CD4-positive, alpha-beta T cell (primary cell): ENCODE measurements around the gene RUVBL2. TPM values are rescaled to one million over a fixed set of nuclear protein-coding genes. Genes with fewer than 3 reads are reported as not detected.
"Not testable (repeated sequence)": the region's sequence is repeated elsewhere in the genome, so short reads cannot be mapped to it uniquely, and the experiment has no call there.

Experiments
- ATAC-seq: fragments of 200-7000 bp; cut with Tn5 transposase; one replicate; pipeline ENCODE4 v1.10.0; 2022; ENCODE audit warnings: mild to moderate bottlenecking; ENCODE audit not compliant: poor library complexity
- CTCF ChIA-PET: fragments of 350-600 bp; sonication (Branson Sonifier 250); formaldehyde crosslinking; loops from one replicate; lab custom pipeline; 2021; ENCODE audit warnings: antibody characterized with exemption, inconsistent platforms; lab: Charles Lee
- POLR2A ChIA-PET: fragments of 350-600 bp; sonication (Branson Sonifier 250); formaldehyde crosslinking; loops from one replicate; lab custom pipeline; 2021; ENCODE audit warnings: antibody characterized with exemption, inconsistent platforms; lab: Charles Lee
- DNase-seq, 14 experiments: peaks; one replicate each; pipeline ENCODE4 v3.0.0-alpha.2; 2013 to 2020; ENCODE audit warnings: mixed read lengths in 2 of 14
- H3K27ac ChIP-seq, 2 donors: one replicate each; pipeline versions ENCODE4 v1.5.1 to v1.7.0; 2013; ENCODE audit warnings: low read length in 2 of 2, low read depth in 1 of 2, mild to moderate bottlenecking in 1 of 2
- H3K27me3 ChIP-seq, 2 experiments: 1 replicate in 1 of 2; 2 replicates in 1 of 2; pipeline versions ENCODE4 v1.6.1 to v1.7.0; 2013; ENCODE audit warnings: low read length in 2 of 2, control low read depth in 1 of 2, mild to moderate bottlenecking in 1 of 2, moderate library complexity in 1 of 2; ENCODE audit not compliant: insufficient read depth in 2 of 2, control insufficient read depth in 1 of 2
- H3K36me3 ChIP-seq: one replicate; pipeline ENCODE4 v1.6.1; 2013; ENCODE audit warnings: low read length, control low read depth; ENCODE audit not compliant: insufficient read depth
- H3K4me1 ChIP-seq: one replicate; pipeline ENCODE4 v1.6.1; 2013; ENCODE audit warnings: low read length, control low read depth; ENCODE audit not compliant: insufficient read depth
- H3K4me3 ChIP-seq: one replicate; pipeline ENCODE4 v1.5.1; 2013; ENCODE audit warnings: mild to moderate bottlenecking, low read length, moderate library complexity
- H3K9me3 ChIP-seq, 2 experiments: 1 replicate in 1 of 2; 2 replicates in 1 of 2; pipeline versions ENCODE4 v1.6.1 to v1.7.0; 2013; ENCODE audit warnings: low read length in 2 of 2, mild to moderate bottlenecking in 2 of 2, control low read depth in 1 of 2, moderate library complexity in 1 of 2; ENCODE audit not compliant: control insufficient read depth in 1 of 2, insufficient read depth in 1 of 2
- H3K27ac Mint-ChIP-seq: one replicate; pipeline ENCODE4 v1.8.0; 2020; ENCODE audit warnings: mixed read lengths
- H3K27me3 Mint-ChIP-seq: one replicate; pipeline ENCODE4 v1.8.0; 2021; ENCODE audit warnings: mixed read lengths
- H3K36me3 Mint-ChIP-seq: one replicate; pipeline ENCODE4 v1.8.0; 2021; ENCODE audit warnings: low read depth, mixed read lengths
- H3K4me1 Mint-ChIP-seq: one replicate; pipeline ENCODE4 v1.8.0; 2021; ENCODE audit warnings: low read depth, mixed read lengths
- H3K4me3 Mint-ChIP-seq: one replicate; pipeline ENCODE4 v1.8.0; 2020; ENCODE audit warnings: mild to moderate bottlenecking, mixed read lengths
- H3K9me3 Mint-ChIP-seq: one replicate; pipeline ENCODE4 v1.8.0; 2020; ENCODE audit warnings: mixed read lengths
- intact Hi-C, 2 experiments: fragments of 100-400 bp; cut with DNase I in 1 of 2; cut with micrococcal nuclease in 1 of 2; formaldehyde crosslinking; loops; one replicate each; pipeline versions ENCODE4 v1.15.1 to v1.9.0; 2023 to 2025; cut with DNase I, micrococcal nuclease
- total RNA-seq, 174 experiments: library from RNA in 2 of 174; stranded (reverse) in 2 of 174; gene quantifications; one replicate each; pipeline ENCODE4 v1.2.3 and lab custom pipeline; 2021 to 2026

Gene RUVBL2
- total RNA-seq, 2 experiments from 2014 or later = 10.7 to 12.3 TPM

DNA sequence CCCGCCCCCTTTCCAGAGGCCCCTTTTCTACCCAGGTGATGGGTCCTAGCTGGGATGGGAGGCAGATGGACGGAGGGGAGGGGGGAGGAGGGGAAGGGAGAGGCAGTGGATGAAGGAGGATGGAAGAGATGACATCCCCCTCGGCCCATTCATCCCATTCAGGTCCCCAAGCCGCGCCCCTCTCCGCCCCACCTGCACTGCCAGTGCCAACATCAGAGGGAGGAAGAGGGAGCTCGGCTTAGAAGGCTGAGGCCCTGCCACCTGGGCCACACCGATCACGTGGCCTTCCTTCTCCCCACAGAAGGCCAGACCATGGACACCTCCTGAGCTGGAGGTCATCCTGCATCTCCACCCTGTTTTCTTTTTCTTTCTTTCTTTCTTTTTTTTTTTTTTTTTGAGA, 35.0 kb downstream of the RUVBL2 start:
- H3K36me3 Mint-ChIP-seq, H3K4me3 ChIP-seq, ATAC-seq, H3K27me3 Mint-ChIP-seq, H3K4me1 Mint-ChIP-seq, H3K27ac ChIP-seq, H3K4me3 Mint-ChIP-seq, DNase-seq, intact Hi-C loops, H3K27ac Mint-ChIP-seq, H3K9me3 ChIP-seq, H3K27me3 ChIP-seq, CTCF ChIA-PET, H3K4me1 ChIP-seq, H3K9me3 Mint-ChIP-seq, H3K36me3 ChIP-seq, POLR2A ChIA-PET: not testable (repeated sequence)

GRCh38 chr19:49029749-49030148, 36.1 kb downstream of the RUVBL2 start:
- CTCF ChIA-PET, H3K27me3 ChIP-seq, H3K36me3 Mint-ChIP-seq, H3K27me3 Mint-ChIP-seq, DNase-seq, H3K4me3 Mint-ChIP-seq, H3K4me3 ChIP-seq, H3K4me1 Mint-ChIP-seq, H3K36me3 ChIP-seq, H3K27ac ChIP-seq, H3K9me3 Mint-ChIP-seq, H3K4me1 ChIP-seq, POLR2A ChIA-PET, intact Hi-C loops, H3K9me3 ChIP-seq, ATAC-seq, H3K27ac Mint-ChIP-seq: not testable (repeated sequence)

DNA sequence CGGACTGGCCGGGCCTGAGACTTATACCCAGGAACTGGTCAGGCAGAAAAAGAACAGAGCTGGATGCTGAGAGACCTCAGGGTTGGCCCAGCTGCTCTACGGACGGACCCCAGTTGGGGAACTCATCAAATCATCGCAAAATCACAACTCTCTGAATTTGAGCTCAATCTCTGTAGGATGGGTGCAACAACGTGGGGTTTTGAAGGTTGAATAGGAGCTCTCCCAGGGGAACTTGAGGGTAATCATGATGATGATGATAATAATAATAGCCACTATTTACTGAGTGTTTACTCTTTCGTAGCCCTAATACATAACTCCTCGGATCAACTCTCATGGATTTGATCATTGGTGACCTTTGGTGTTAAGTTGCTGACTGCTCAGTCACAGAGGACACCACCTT, 36.6 kb downstream of the RUVBL2 start:
- H3K36me3 Mint-ChIP-seq, H3K9me3 Mint-ChIP-seq, H3K36me3 ChIP-seq, H3K27ac ChIP-seq, H3K27me3 ChIP-seq, H3K4me1 ChIP-seq, POLR2A ChIA-PET, H3K4me3 ChIP-seq, H3K27ac Mint-ChIP-seq, ATAC-seq, CTCF ChIA-PET, H3K4me1 Mint-ChIP-seq, intact Hi-C loops, H3K9me3 ChIP-seq, H3K4me3 Mint-ChIP-seq, H3K27me3 Mint-ChIP-seq, DNase-seq: not testable (repeated sequence)

DNA sequence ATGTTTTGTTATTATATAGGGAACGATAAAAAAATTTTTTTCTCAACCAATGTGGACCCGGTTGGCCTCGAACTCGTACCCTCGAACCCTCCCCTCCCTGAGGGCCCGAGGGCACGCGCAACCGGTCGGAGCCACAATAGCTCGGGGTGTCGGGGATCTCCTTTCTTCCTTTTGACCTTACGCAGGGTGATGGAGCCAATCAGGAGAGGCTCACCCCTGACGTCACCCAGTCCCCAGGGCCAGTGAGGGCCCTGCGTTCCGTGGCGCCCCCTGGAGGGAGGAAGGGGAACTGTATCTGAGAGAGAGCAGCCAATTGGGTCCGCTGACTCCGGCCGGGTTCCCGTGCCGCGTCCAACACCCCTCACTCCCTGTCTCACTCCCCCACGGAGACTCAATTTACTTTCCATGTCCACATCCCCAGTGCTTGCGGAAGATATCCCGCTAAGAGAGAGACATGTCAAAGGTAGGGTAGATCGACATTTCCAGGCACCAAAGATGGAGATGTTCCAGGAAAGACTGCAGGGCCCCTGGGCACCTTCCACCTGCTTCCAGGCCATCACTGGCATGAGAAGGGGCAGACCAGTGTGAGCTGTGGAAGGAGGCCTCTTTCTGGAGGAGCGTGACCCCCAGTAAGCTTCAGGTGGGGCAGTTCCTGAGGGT, 38.1 kb downstream of the RUVBL2 start, which contains the start of gene CGB2:
CGB2 (plus strand) TSS at position 249 of the 660 bp plus-strand sequence; CDS start at position 455, 206 bp downstream.
- H3K4me3 Mint-ChIP-seq = peak within 1 kb of the TSS; percentile 64

DNA sequence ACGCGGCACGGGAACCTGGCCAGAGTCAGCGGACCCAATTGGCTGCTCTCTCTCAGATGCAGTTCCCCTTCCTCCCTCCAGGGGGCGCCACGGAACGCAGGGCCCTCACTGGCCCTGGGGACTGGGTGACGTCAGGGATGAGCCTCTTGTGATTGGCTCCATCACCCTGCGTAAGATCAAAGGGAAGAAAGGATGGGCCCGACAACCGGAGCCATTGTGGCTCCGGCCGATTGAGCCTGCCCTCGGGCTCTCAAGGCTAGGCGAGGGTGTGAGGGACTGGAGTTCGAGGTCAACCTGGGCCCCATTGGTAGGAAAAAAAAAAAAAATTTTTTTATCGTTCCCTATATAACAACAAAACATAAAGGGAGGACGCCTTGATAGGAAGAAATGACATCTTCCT, 43.1 kb downstream of the RUVBL2 start, which contains the start of gene CGB1:
CGB1 (minus strand) TSS at position 81 of the 400 bp plus-strand sequence. CDS start 184 bp downstream, outside the sequence.
- H3K27me3 ChIP-seq, CTCF ChIA-PET, intact Hi-C loops, H3K4me1 Mint-ChIP-seq, H3K9me3 ChIP-seq, H3K27ac ChIP-seq, H3K27ac Mint-ChIP-seq, H3K4me3 Mint-ChIP-seq, H3K27me3 Mint-ChIP-seq, H3K4me3 ChIP-seq, H3K9me3 Mint-ChIP-seq, POLR2A ChIA-PET, H3K4me1 ChIP-seq, ATAC-seq, H3K36me3 Mint-ChIP-seq, H3K36me3 ChIP-seq: not testable (repeated sequence)
- DNase-seq = peak in 5 of 14 experiments; percentile 11 to 63 (median 46)

More for the DNA sequence above, 38.1 kb downstream of the RUVBL2 start, which contains the start of gene CGB2:
- H3K4me3 ChIP-seq, H3K9me3 ChIP-seq, H3K4me1 ChIP-seq, H3K9me3 Mint-ChIP-seq, intact Hi-C loops, H3K27ac ChIP-seq, H3K27me3 Mint-ChIP-seq, H3K36me3 Mint-ChIP-seq, H3K27me3 ChIP-seq, CTCF ChIA-PET, POLR2A ChIA-PET, H3K4me1 Mint-ChIP-seq, H3K36me3 ChIP-seq: not testable (repeated sequence)
- peak in 10 of 14 experiments; percentile 14 to 76 (median 42) for DNase-seq
- H3K27ac Mint-ChIP-seq = peak within 1 kb of the TSS; percentile 86
- ATAC-seq = peak; percentile 80

DNA sequence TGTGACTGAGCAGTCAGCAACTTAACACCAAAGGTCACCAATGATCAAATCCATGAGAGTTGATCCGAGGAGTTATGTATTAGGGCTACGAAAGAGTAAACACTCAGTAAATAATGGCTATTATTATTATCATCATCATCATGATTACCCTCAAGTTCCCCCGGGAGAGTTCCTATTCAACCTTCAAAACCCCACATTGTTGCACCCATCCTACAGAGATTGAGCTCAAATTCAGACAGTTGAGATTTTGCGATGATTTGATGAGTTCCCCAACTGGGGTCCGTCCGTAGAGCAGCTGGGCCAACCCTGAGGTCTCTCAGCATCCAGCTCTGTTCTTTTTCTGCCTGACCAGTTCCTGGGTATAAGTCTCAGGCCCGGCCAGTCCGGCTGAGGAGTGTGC, 44.4 kb downstream of the RUVBL2 start:
- H3K9me3 Mint-ChIP-seq, DNase-seq, H3K4me3 Mint-ChIP-seq, POLR2A ChIA-PET, H3K36me3 Mint-ChIP-seq, H3K4me1 ChIP-seq, H3K27ac Mint-ChIP-seq, ATAC-seq, H3K9me3 ChIP-seq, H3K27ac ChIP-seq, H3K4me1 Mint-ChIP-seq, H3K27me3 Mint-ChIP-seq, H3K36me3 ChIP-seq, CTCF ChIA-PET, intact Hi-C loops, H3K27me3 ChIP-seq, H3K4me3 ChIP-seq: not testable (repeated sequence)

DNA sequence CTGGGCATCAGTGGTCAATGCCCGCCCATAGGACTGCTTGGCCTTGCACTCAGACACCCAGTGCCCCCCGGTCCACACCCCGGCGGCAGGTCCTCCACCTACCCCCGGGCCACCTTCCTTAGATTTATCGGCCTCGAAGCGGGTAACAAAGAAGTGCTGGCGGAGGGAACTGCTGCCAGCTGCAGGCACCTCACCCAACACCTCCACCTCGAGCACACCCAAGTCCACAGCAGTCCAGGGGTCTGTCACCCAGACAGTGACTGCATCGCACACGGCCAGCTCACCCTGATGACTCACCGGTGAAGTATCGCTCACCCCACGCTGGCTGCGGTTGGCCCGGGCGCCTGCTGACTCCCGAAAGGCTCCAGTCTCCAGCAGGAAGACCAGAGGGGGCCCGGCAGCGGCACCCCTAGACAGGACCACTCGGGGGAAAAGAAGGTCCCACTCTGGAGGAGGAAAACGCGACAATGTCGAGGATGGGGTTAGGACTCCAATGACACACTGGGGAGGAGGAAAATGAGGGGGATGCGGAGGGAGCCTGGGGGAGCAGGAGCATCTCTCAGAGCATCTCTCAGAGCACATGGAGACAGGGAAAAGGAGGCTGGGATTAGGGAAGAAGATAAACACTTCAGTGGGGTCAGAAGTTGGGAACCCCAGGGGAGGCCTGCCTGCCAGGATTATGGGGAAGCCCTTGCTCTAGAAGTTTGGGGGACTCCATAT, 45.0 kb downstream of the RUVBL2 start:
- intact Hi-C loops, H3K36me3 Mint-ChIP-seq, H3K4me3 Mint-ChIP-seq: not testable (repeated sequence)

More for the DNA sequence above, 45.0 kb downstream of the RUVBL2 start:
- H3K4me1 ChIP-seq, ATAC-seq, H3K4me3 ChIP-seq, H3K4me1 Mint-ChIP-seq, H3K27ac ChIP-seq, H3K27me3 ChIP-seq, H3K9me3 Mint-ChIP-seq, H3K36me3 ChIP-seq, H3K27me3 Mint-ChIP-seq, DNase-seq, POLR2A ChIA-PET, H3K9me3 ChIP-seq, H3K27ac Mint-ChIP-seq, CTCF ChIA-PET: not testable (repeated sequence)
